ENCODE measurements around the gene CRKL. TPM values are rescaled to one million over a fixed set of nuclear protein-coding genes. Genes with fewer than 3 reads are reported as not detected.

CRKL gene
- total and polyA plus RNA-seq, 2 donors (not counting 1 experiment from before 2014, with no cell fraction given) = 17.1 to 76.7 TPM

DNA sequence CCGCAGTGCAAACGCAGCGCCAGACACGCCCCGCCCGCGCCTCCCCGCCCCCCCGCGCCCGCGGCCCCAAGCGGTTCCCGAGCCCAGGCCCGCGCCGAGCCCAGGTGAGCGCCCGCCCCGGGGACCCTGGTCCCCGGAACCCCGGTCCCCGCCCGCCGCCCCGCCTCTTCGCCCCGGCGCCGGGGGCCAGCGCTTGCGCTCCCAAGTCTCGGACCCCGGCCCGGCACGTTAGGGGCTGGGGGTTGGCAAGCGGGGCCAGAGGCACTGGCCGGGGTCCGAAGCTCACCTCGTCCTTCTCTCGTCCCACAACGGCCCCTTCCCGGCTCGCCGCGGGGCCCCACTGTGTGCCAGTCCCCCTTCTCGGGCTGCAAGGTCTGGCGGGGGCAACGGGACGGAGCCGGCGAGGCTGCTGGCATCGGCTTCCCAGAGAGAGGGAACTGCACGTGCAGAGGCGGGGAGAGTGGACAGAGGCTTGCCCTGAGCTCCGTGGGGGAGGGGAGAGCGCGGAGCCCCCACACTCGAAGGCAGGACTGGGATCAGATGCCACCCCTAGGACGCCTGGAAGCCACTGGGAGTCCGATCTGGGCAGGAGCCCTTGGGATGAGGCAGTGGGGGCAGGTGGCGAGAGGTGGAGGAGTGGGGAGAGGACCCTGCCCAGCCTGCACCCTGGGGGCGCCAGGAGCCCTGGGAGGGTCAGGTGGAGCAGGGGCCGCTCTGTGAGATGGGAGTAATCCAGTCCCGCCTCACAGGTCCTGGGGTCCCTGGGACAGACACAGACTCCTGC lies 48.1 kb downstream of the CRKL start:
- Mint-ChIP-seq H3K27ac (no peak overlapping the region), H3K9me3 (ENCODE audit: insufficient read depth) (no peaks in the 10 kb centered on the region), H3K4me3 (peak overlapping the region; percentile 70), H3K4me1 (peaks cover 45% of the 10 kb centered on the region), H3K27me3 (peaks cover 8% of the 10 kb centered on the region)
- Histone ChIP-seq H3K27me3 (replicated peaks in 1 of 4; ENCODE audit: control extremely low read depth in 1 of 4, control insufficient read depth in 3 of 4, insufficient read depth in 4 of 4, low read length in 3 of 4) (peaks cover 0 to 20% (median 2%) of the 10 kb centered on the region in 4 experiments), H2AFZ (ENCODE audit: insufficient read depth, low read depth, low read length, poor library complexity, severe bottlenecking) (peak overlapping the region; percentile 79), H3K4me3 (ENCODE audit: control extremely low read depth in 1 of 5, extremely low read depth in 1 of 5, insufficient read depth in 1 of 5, low read depth in 2 of 5, low read length in 4 of 5) (peak overlapping the region in 4 of 5 experiments; percentile 33 to 60 (median 48)), H3K36me3 (replicated peaks in 1 of 2; ENCODE audit: control extremely low read depth in 1 of 2, control insufficient read depth in 1 of 2, extremely low read depth in 1 of 2, insufficient read depth in 2 of 2, low read length in 1 of 2) (no peaks in the 10 kb centered on the region), H3K27ac (ENCODE audit: low read length in 2 of 2) (no peak overlapping the region), H3K4me1 (ENCODE audit: control insufficient read depth in 2 of 2, insufficient read depth in 2 of 2, low read length in 2 of 2) (peaks cover 36 to 54% of the 10 kb centered on the region in 2 donors), H4K20me1 (ENCODE audit: control insufficient read depth, insufficient read depth, low read length, poor library complexity, severe bottlenecking) (no peaks in the 10 kb centered on the region), H3K9me3 (ENCODE audit: control extremely low read depth in 1 of 3, control insufficient read depth in 2 of 3, insufficient read depth in 1 of 3, low read length in 2 of 3) (no peaks in the 10 kb centered on the region), H3K79me2 (ENCODE audit: control insufficient read depth, insufficient read depth, low read length) (no peaks in the 10 kb centered on the region), H3K4me2 (replicated peaks; ENCODE audit: low read depth, low read length, poor library complexity, severe bottlenecking) (peak overlapping the region; percentile 94), H3K9ac (ENCODE audit: low read length) (peak overlapping the region; percentile 63)
- 12% methylated on average over 65 of the region's 65 CpGs for WGBS (ENCODE audit: insufficient coverage)
- POLR2A ChIA-PET = no interaction called here
- CTCF ChIA-PET = interaction anchor here (0.5 to 1.2 kb wide), 2 partner anchors 16 to 82 kb away, joined by 3 read pairs; no protein-coding TSS in a partner anchor
- ATAC-seq (ENCODE audit: low read depth) = peak; percentile 54
- DNase-seq = no peak
- no peak for TF ChIP-seq EZH2 (IDR thresholded peaks at IDR 0.05; ENCODE audit: borderline replicate concordance, insufficient read depth, low read depth, low read length, poor library complexity, severe bottlenecking)
- TF ChIP-seq, protein P1, sequence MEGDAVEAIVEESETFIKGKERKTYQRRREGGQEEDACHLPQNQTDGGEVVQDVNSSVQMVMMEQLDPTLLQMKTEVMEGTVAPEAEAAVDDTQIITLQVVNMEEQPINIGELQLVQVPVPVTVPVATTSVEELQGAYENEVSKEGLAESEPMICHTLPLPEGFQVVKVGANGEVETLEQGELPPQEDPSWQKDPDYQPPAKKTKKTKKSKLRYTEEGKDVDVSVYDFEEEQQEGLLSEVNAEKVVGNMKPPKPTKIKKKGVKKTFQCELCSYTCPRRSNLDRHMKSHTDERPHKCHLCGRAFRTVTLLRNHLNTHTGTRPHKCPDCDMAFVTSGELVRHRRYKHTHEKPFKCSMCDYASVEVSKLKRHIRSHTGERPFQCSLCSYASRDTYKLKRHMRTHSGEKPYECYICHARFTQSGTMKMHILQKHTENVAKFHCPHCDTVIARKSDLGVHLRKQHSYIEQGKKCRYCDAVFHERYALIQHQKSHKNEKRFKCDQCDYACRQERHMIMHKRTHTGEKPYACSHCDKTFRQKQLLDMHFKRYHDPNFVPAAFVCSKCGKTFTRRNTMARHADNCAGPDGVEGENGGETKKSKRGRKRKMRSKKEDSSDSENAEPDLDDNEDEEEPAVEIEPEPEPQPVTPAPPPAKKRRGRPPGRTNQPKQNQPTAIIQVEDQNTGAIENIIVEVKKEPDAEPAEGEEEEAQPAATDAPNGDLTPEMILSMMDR (IDR thresholded peaks at IDR 0.05) = no peak
- intact Hi-C loops (cut with micrococcal nuclease) = no loop called here
